ENCODE measurements around the gene FBXO41.
A peak's percentile ranks its signal among the peaks of the same experiment; 100 is the strongest.

The FBXO41 gene

GRCh38 chr2:73255007-73255644 is 29.2 kb downstream of the FBXO41 start:
- Mint-ChIP-seq H3K4me1 (ENCODE audit: low read depth in 2 of 2) (peaks cover 3 to 4% of the 10 kb centered on the region in 2 donors), H3K36me3 (ENCODE audit: insufficient read depth) (peaks cover 18% of the 10 kb centered on the region), H3K9me3 (no peaks in the 10 kb centered on the region), H3K27me3 (no peaks in the 10 kb centered on the region), H3K27ac (peak overlapping the region; percentile 35 to 74), H3K4me3 (no peak overlapping the region)
- ATAC-seq (replicated peaks) (no peak), DNase-seq (no peak)

GRCh38 chr2:73254343-73255006 is 29.8 kb downstream of the FBXO41 start:
- peaks cover 3 to 4% of the 10 kb centered on the region in 2 donors for H3K4me1 Mint-ChIP-seq (ENCODE audit: low read depth in 2 of 2)
- no peak for ATAC-seq (replicated peaks)
- H3K27me3 Mint-ChIP-seq = no peaks in the 10 kb centered on the region
- DNase-seq = no peak
- no peak overlapping the region for H3K4me3 Mint-ChIP-seq
- H3K36me3 Mint-ChIP-seq (ENCODE audit: insufficient read depth) = peaks cover 24% of the 10 kb centered on the region
- peak overlapping the region in 1 of 2 donors; percentile 35 for H3K27ac Mint-ChIP-seq
- H3K9me3 Mint-ChIP-seq = no peaks in the 10 kb centered on the region

GRCh38 chr2:73253901-73254300 is 30.4 kb downstream of the FBXO41 start:
- Mint-ChIP-seq H3K4me1 (ENCODE audit: low read depth in 2 of 2) (peaks cover 3 to 4% of the 10 kb centered on the region in 2 donors), H3K27me3 (no peaks in the 10 kb centered on the region), H3K36me3 (ENCODE audit: insufficient read depth) (peaks cover 30% of the 10 kb centered on the region), H3K27ac (peak overlapping the region; percentile 44 to 63), H3K4me3 (no peak overlapping the region), H3K9me3 (no peaks in the 10 kb centered on the region)
- ATAC-seq (replicated peaks) = no peak
- DNase-seq = no peak

GRCh38 chr2:73253400-73253799 is 30.9 kb downstream of the FBXO41 start:
- H3K4me3 Mint-ChIP-seq = no peak overlapping the region
- H3K27me3 Mint-ChIP-seq = no peaks in the 10 kb centered on the region
- H3K9me3 Mint-ChIP-seq = no peaks in the 10 kb centered on the region
- H3K4me1 Mint-ChIP-seq (ENCODE audit: low read depth in 2 of 2) = peaks cover 3 to 4% of the 10 kb centered on the region in 2 donors
- peaks cover 35% of the 10 kb centered on the region for H3K36me3 Mint-ChIP-seq (ENCODE audit: insufficient read depth)
- peak overlapping the region; percentile 44 to 63 for H3K27ac Mint-ChIP-seq
- no peak for ATAC-seq (replicated peaks)
- DNase-seq = no peak

- Mint-ChIP-seq H3K4me3 (no peak overlapping the region), H3K27me3 (no peaks in the 10 kb centered on the region), H3K4me1 (ENCODE audit: low read depth in 2 of 2) (peaks cover 1 to 4% of the 10 kb centered on the region in 2 donors), H3K36me3 (ENCODE audit: insufficient read depth) (peaks cover 45% of the 10 kb centered on the region), H3K9me3 (no peaks in the 10 kb centered on the region), H3K27ac (no peak overlapping the region)
- ATAC-seq (replicated peaks) (no peak), DNase-seq (no peak)
Observed at GRCh38 chr2:73252238-73253027, 31.8 kb downstream of the FBXO41 start.

- Mint-ChIP-seq H3K4me1 (ENCODE audit: low read depth in 2 of 2) (peaks cover 0 to 9% of the 10 kb centered on the region in 2 donors), H3K27ac (no peak overlapping the region), H3K4me3 (no peak overlapping the region), H3K27me3 (no peaks in the 10 kb centered on the region), H3K9me3 (no peaks in the 10 kb centered on the region), H3K36me3 (ENCODE audit: insufficient read depth) (peaks cover 57% of the 10 kb centered on the region)
- DNase-seq (no peak), ATAC-seq (replicated peaks) (no peak)
Observed at GRCh38 chr2:73250872-73251846, 33.1 kb downstream of the FBXO41 start.

GRCh38 chr2:73249636-73250035 is 34.6 kb downstream of the FBXO41 start:
- Mint-ChIP-seq H3K27me3 (no peaks in the 10 kb centered on the region), H3K9me3 (no peaks in the 10 kb centered on the region), H3K27ac (peak overlapping the region in 1 of 2 donors; percentile 13), H3K4me3 (no peak overlapping the region), H3K4me1 (ENCODE audit: low read depth in 2 of 2) (peaks cover 0 to 14% of the 10 kb centered on the region in 2 donors), H3K36me3 (ENCODE audit: insufficient read depth) (peaks cover 63% of the 10 kb centered on the region)
- ATAC-seq (replicated peaks) = no peak
- no peak for DNase-seq

- Mint-ChIP-seq H3K4me1 (ENCODE audit: low read depth in 2 of 2) (peaks cover 2 to 18% of the 10 kb centered on the region in 2 donors), H3K36me3 (ENCODE audit: insufficient read depth) (peaks cover 79% of the 10 kb centered on the region), H3K27me3 (no peaks in the 10 kb centered on the region), H3K4me3 (no peak overlapping the region), H3K9me3 (no peaks in the 10 kb centered on the region), H3K27ac (no peak overlapping the region)
- no peak for ATAC-seq (replicated peaks)
- DNase-seq = no peak
Observed at GRCh38 chr2:73246850-73247249, 37.4 kb downstream of the FBXO41 start.

GRCh38 chr2:73244580-73244979 is 39.7 kb downstream of the FBXO41 start:
- Mint-ChIP-seq H3K36me3 (ENCODE audit: insufficient read depth) (peaks cover 80% of the 10 kb centered on the region), H3K9me3 (no peaks in the 10 kb centered on the region), H3K27ac (no peak overlapping the region), H3K4me3 (no peak overlapping the region), H3K4me1 (ENCODE audit: low read depth in 2 of 2) (peaks cover 4 to 21% of the 10 kb centered on the region in 2 donors), H3K27me3 (no peaks in the 10 kb centered on the region)
- ATAC-seq (replicated peaks) (no peak), DNase-seq (no peak)

GRCh38 chr2:73243884-73244570 is 40.3 kb downstream of the FBXO41 start:
- no peak for ATAC-seq (replicated peaks)
- no peak overlapping the region for H3K27ac Mint-ChIP-seq
- peaks cover 75% of the 10 kb centered on the region for H3K36me3 Mint-ChIP-seq (ENCODE audit: insufficient read depth)
- H3K9me3 Mint-ChIP-seq = no peaks in the 10 kb centered on the region
- DNase-seq = no peak
- no peaks in the 10 kb centered on the region for H3K27me3 Mint-ChIP-seq
- H3K4me1 Mint-ChIP-seq (ENCODE audit: low read depth in 2 of 2) = peaks cover 8 to 26% of the 10 kb centered on the region in 2 donors
- no peak overlapping the region for H3K4me3 Mint-ChIP-seq

- no peak overlapping the region for H3K4me3 Mint-ChIP-seq
- peaks cover 47% of the 10 kb centered on the region for H3K36me3 Mint-ChIP-seq (ENCODE audit: insufficient read depth)
- peak overlapping the region; percentile 63 to 68 for H3K27ac Mint-ChIP-seq
- peaks cover 28 to 38% of the 10 kb centered on the region in 2 donors for H3K4me1 Mint-ChIP-seq (ENCODE audit: low read depth in 2 of 2)
- no peak for DNase-seq
- no peaks in the 10 kb centered on the region for H3K9me3 Mint-ChIP-seq
- no peak for ATAC-seq (replicated peaks)
- no peaks in the 10 kb centered on the region for H3K27me3 Mint-ChIP-seq
Observed at GRCh38 chr2:73239776-73240175, 44.5 kb downstream of the FBXO41 start.

- Mint-ChIP-seq H3K36me3 (ENCODE audit: insufficient read depth) (peaks cover 51% of the 10 kb centered on the region), H3K4me3 (no peak overlapping the region), H3K27ac (peak overlapping the region; percentile 63 to 68), H3K9me3 (no peaks in the 10 kb centered on the region), H3K4me1 (ENCODE audit: low read depth in 2 of 2) (peaks cover 32 to 40% of the 10 kb centered on the region in 2 donors), H3K27me3 (no peaks in the 10 kb centered on the region)
- DNase-seq = no peak
- no peak for ATAC-seq (replicated peaks)
Observed at GRCh38 chr2:73238976-73239375, 45.3 kb downstream of the FBXO41 start.

Measured in effector memory CD8-positive, alpha-beta T cell (primary cell).